DLD1 (cell line): Measurements from ENCODE around the gene THAP3.

ENCODE experiments used
- in situ Hi-C: cut with HindIII; loops from 2 replicates; pipeline ENCODE4 v1.10.0; 2017; ENCODE audit warnings: low sequenced_read_pairs

Gene THAP3

GRCh38 chr1:6666696-6667095 lies 42.0 kb downstream of the THAP3 start:
- in situ Hi-C loops, result no loop called here

- in situ Hi-C loops, result no loop called here
Observed at GRCh38 chr1:6667139-6667538, 42.5 kb downstream of the THAP3 start.

DNA sequence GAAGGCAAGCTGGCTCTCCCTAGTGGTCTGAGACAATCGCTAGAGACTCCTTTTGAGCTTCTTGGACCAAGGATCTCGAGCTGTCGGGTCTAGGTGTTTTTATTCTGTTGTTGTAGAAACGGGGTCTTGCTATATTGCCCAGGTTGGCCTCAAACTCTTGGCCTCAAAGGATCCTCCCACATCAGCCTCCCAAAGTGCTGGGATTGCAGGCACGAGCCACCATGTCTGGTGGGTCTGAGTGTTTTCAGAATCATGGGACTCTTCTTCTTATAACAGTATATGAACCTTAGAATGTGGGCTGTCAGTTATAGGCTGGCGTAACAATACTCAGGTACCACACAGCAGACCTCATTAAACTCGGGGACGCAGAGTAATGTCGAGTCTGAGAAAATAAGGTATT lies 43.8 kb downstream of the THAP3 start:
- in situ Hi-C loops, result no loop called here

GRCh38 chr1:6672558-6672957 lies 47.9 kb downstream of the THAP3 start:
- in situ Hi-C loops, result no loop called here

- in situ Hi-C loops, result no loop called here
Observed at GRCh38 chr1:6673816-6674398, 49.2 kb downstream of the THAP3 start.

GRCh38 chr1:6674771-6675170 lies 50.1 kb downstream of the THAP3 start:
- in situ Hi-C loops, result no loop called here

DNA sequence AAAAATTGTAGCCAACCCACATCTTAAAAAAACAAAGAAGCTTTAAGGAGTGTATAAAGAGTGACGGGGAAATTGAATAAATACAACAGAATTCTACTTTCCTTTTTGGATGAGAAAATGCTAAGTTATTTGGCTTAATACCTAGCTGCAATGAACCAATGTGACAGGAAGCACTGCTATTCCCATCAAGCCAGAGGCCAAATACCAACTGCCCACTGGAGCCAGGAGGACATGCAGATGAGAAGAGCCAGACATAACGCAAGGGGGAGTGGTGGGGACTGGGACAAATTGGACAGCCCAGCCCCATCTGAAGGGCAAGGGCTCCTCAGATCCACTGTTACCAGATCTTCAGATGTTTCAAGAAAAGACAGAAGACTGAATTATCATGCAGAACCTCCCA lies 51.3 kb downstream of the THAP3 start:
- in situ Hi-C loops, result no loop called here
